Common myeloid progenitor, CD34-positive (primary cell): ENCODE data around the gene PET100.
"Not testable (repeated sequence)": the region's sequence is repeated elsewhere in the genome, so short reads cannot be mapped to it uniquely, and the experiment has no call there.

Experiments used
- CTCF ChIA-PET: fragments of 350-600 bp; sonication (Branson Sonifier 250); formaldehyde crosslinking; loops from one replicate; lab custom pipeline; 2021; ENCODE audit warnings: antibody characterized with exemption; lab: Charles Lee
- POLR2A ChIA-PET: fragments of 350-600 bp; sonication (Branson Sonifier 250); formaldehyde crosslinking; loops from one replicate; lab custom pipeline; 2021; ENCODE audit warnings: antibody characterized with exemption; lab: Charles Lee
- DNase-seq, 3 donors: peaks; one replicate each; pipeline versions ENCODE4 v3.0.0 to v3.0.0-alpha.2; 2013
- H3K27ac ChIP-seq, 2 experiments: 1 replicate in 1 of 2; 2 replicates in 1 of 2; pipeline ENCODE4 v1.7.0; 2013; ENCODE audit warnings: inconsistent platforms in 2 of 2, low read length in 2 of 2, mild to moderate bottlenecking in 2 of 2, low read depth in 1 of 2, moderate library complexity in 1 of 2; ENCODE audit not compliant: severe bottlenecking in 2 of 2, insufficient read depth in 1 of 2, poor library complexity in 1 of 2
- H3K27me3 ChIP-seq, 5 experiments: replicated peaks in 2 of 5; 1 replicate in 3 of 5; 2 replicates in 2 of 5; pipeline versions ENCODE4 v1.6.1 to v1.7.0; 2013; ENCODE audit warnings: low read length in 4 of 5, mild to moderate bottlenecking in 2 of 5, moderate library complexity in 2 of 5, inconsistent platforms in 1 of 5; ENCODE audit not compliant: insufficient read depth in 5 of 5, control insufficient read depth in 4 of 5
- H3K36me3 ChIP-seq, 4 experiments: 1 replicate in 2 of 4; 2 replicates in 2 of 4; pipeline versions ENCODE4 v1.6.1 to v1.7.0; 2013; ENCODE audit warnings: low read length in 3 of 4, control low read depth in 1 of 4, mild to moderate bottlenecking in 1 of 4; ENCODE audit not compliant: control insufficient read depth in 4 of 4, insufficient read depth in 4 of 4
- H3K4me1 ChIP-seq, 4 experiments: 1 replicate in 3 of 4; 2 replicates in 1 of 4; pipeline versions ENCODE4 v1.6.1 to v1.7.1; 2013; ENCODE audit warnings: low read length in 3 of 4, mild to moderate bottlenecking in 3 of 4, control low read depth in 1 of 4, inconsistent platforms in 1 of 4, moderate library complexity in 1 of 4; ENCODE audit not compliant: control insufficient read depth in 4 of 4, insufficient read depth in 4 of 4; ENCODE audit errors: control extremely low read depth in 1 of 4
- H3K4me3 ChIP-seq, 7 experiments: 1 replicate in 4 of 7; 2 replicates in 3 of 7; pipeline versions ENCODE4 v1.5.1 to v1.7.0; 2013; ENCODE audit warnings: mild to moderate bottlenecking in 7 of 7, low read length in 6 of 7, moderate library complexity in 6 of 7, inconsistent platforms in 2 of 7, low read depth in 2 of 7, control low read depth in 1 of 7; ENCODE audit not compliant: insufficient read depth in 4 of 7, control insufficient read depth in 1 of 7; ENCODE audit errors: extremely low read depth in 1 of 7
- H3K9me3 ChIP-seq, 5 experiments: 1 replicate in 4 of 5; 2 replicates in 1 of 5; pipeline versions ENCODE4 v1.6.1 to v1.7.1; 2013; ENCODE audit warnings: low read length in 4 of 5, mild to moderate bottlenecking in 2 of 5, inconsistent platforms in 1 of 5, low read depth in 1 of 5, moderate library complexity in 1 of 5; ENCODE audit not compliant: control insufficient read depth in 4 of 5, insufficient read depth in 2 of 5; ENCODE audit errors: control extremely low read depth in 1 of 5
- WGBS: methylation state at CpG from one replicate; pipeline ENCODE4 v1.1.5; 2013; ENCODE audit not compliant: insufficient coverage; 5-methylcytosine and 5-hydroxymethylcytosine counted together

Gene PET100

DNA sequence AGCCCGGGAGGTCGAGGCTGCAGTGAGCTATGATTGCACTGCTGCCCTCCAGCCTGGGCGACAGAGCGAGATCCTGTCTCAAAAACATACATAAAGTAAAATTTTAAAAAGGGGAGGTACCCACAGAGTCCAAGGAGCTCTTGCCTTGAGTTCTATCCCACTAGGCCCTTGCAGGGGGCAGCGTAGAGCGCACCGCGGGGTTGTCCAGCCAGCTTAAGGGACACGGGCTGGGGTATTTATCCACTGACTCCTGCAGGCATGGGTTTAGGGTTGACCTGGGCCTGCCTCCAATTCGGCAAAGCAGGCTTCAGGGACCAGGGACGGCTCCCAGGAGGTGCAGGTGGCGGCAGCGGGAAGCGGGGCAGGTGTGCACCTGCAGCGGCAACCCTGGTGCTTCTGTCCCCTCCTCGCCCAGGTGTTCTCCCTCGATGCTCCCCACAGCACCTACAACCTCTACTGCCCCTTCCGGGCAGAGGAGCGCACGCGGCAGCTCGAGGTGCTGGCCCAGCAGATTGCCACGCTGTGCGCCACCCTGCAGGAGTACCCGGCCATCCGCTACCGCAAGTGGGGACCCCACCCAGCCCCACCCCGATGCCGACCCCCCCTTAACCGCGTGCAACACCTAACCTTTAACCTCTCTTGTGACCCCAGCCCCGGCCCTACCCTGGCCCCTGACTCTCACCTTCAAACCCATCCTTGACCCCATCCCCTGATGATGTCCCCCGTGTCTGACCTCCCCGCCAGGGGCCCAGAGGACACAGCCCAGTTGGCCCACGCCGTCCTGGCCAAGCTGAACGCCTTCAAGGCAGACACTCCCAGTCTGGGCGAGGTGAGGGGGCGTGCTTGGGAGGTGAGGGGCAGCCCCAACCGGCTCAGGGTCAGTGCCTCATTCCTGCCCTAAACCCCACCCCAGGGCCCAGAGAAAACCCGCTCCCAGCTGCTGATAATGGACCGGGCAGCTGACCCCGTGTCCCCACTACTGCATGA lies 12.0 kb downstream of the PET100 start:
- no peak overlapping the region for H3K4me3 ChIP-seq
- ChIA-PET POLR2A (interaction anchor here (0.5 to 1.1 kb wide), 3 partner anchors 8 to 241 kb away, joined by 3 to 5 read pairs (median 5); partner anchors contain the start of genes PET100 and XAB2), CTCF (interaction anchor here (1.1 to 1.8 kb wide), 3 partner anchors 10 to 39 kb away, joined by 3 to 7 read pairs (median 3); partner anchors contain the start of gene TRAPPC5)
- H3K4me1 ChIP-seq: peaks cover 0 to 27% (median 13%) of the 10 kb centered on the region in 4 experiments
- 97% methylated on average over 42 of the region's 43 CpGs for WGBS
- peaks cover 0 to 46% (median 22%) of the 10 kb centered on the region in 4 experiments for H3K36me3 ChIP-seq
- H3K27ac ChIP-seq: no peak overlapping the region
- no peak for DNase-seq
- H3K9me3 ChIP-seq: no peaks in the 10 kb centered on the region
- H3K27me3 ChIP-seq: no peaks in the 10 kb centered on the region

DNA sequence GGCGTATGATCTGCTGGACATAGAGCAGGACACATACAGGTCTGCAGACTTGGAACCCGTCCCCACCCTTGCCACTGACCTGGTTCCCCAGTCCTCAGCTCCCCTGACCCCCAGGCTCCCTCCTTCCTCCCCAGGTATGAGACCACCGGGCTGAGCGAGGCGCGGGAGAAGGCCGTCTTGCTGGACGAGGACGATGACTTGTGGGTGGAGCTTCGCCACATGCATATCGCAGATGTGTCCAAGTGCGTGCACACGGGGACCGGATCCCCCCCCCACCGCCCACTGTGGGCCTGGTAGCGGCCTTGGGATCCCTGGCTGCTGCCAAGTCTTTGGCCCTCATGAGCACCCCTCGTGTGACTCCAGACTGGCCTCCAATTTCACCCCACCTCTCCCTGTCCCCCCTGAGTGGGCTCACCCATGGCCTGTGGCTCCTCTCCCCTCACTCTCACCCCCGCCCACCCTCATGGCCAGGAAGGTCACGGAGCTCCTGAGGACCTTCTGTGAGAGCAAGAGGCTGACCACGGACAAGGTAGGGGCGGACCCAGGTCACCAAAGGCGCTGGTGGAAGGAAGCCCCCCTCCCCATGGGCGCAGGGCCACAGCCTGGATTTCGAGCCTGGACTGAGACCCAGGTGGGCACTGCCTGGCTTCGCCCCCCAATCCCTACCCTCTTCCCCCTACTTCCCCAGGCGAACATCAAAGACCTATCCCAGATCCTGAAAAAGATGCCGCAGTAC lies 12.9 kb downstream of the PET100 start:
- Histone ChIP-seq H3K36me3 (peaks cover 0 to 47% (median 26%) of the 10 kb centered on the region in 4 experiments), H3K27me3 (no peaks in the 10 kb centered on the region), H3K27ac (no peak overlapping the region), H3K4me1 (peaks cover 0 to 23% (median 9%) of the 10 kb centered on the region in 4 experiments), H3K4me3 (no peak overlapping the region), H3K9me3 (no peaks in the 10 kb centered on the region)
- ChIA-PET CTCF (interaction anchor here (1.8 kb wide), 1 partner anchor 9 kb away, joined by 7 read pairs; no protein-coding TSS in a partner anchor), POLR2A (no interaction called here)
- WGBS: 99% methylated on average over 22 of the region's 27 CpGs
- no peak for DNase-seq

DNA sequence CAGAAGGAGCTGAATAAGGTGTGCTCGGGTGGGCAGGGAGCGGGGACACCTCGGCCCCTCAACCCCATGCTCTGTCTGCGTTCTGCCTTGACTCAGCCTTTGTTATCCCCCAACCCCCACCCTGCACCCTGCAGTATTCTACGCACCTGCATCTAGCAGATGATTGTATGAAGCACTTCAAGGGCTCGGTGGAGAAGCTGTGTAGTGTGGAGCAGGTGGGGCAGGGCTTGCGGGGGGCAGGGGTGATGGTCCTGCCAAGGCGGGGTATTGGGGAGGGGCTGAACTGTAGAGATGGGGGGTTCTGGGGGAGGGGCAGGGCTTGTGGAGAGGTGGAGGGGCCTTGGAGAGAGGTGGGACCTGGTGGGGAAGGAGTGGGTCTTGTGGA lies 13.4 kb downstream of the PET100 start:
- Histone ChIP-seq H3K4me1 (peaks cover 0 to 17% (median 3%) of the 10 kb centered on the region in 4 experiments), H3K4me3 (no peak overlapping the region), H3K9me3 (no peaks in the 10 kb centered on the region), H3K36me3 (peaks cover 0 to 49% (median 27%) of the 10 kb centered on the region in 4 experiments), H3K27me3 (no peaks in the 10 kb centered on the region), H3K27ac (no peak overlapping the region)
- CTCF ChIA-PET: no interaction called here
- DNase-seq: no peak
- 96% methylated on average over 4 of the region's 8 CpGs for WGBS
- POLR2A ChIA-PET: no interaction called here

DNA sequence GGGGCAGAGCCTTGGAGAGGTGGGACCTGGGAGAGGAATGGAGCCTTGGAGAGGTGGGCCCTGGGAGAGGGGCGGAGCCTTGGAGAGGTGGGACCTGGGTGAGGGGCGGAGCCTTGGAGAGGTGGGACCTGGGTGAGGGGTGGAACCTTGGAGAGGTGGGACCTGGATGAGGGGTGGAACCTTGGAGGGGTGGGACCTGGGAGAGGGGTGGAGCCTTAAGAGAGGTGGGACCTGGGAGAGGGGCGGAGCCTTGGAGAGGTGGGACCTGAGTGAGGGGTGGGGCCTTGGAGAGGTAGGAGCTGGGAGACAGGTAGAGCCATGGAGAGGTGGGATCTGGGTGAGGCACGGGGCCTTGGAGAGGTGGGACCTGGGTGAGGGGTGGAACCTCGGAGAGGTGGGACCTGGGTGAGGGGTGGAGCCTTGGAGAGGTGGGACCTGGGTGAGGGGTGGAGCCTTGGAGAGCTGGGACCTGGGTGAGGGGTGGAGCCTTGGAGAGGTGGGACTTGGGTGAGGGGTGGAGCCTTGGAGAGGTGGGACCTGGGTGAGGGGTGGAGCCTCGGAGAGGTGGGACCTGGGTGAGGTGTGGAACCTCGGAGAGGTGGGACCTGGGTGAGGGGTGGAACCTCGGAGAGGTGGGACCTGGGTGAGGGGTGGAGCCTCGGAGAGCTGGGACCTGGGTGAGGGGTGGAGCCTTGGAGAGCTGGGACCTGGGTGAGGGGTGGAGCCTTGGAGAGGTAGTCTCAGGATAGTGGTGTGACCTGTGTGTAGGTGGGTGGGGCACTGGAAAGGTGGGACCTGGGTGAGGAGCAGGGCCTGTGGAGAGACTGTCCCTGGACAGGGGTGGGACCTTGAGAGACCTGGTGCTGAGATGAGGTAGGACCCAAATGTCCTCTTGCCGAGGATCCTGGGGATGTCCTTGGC lies 14.3 kb downstream of the PET100 start:
- peak; percentile 48 to 50 (median 49) for DNase-seq
- CTCF ChIA-PET, H3K4me3 ChIP-seq, H3K27ac ChIP-seq, H3K27me3 ChIP-seq, H3K9me3 ChIP-seq: not testable (repeated sequence)
- Histone ChIP-seq H3K36me3 (peaks cover 0 to 49% (median 26%) of the 10 kb centered on the region in 4 experiments), H3K4me1 (peaks cover 0 to 16% (median 2%) of the 10 kb centered on the region in 4 experiments)
- 83% methylated on average over 7 of the region's 10 CpGs for WGBS
- POLR2A ChIA-PET: interaction anchor here (0.6 kb wide), 1 partner anchor 9 kb away, joined by 3 read pairs; no protein-coding TSS in a partner anchor

DNA sequence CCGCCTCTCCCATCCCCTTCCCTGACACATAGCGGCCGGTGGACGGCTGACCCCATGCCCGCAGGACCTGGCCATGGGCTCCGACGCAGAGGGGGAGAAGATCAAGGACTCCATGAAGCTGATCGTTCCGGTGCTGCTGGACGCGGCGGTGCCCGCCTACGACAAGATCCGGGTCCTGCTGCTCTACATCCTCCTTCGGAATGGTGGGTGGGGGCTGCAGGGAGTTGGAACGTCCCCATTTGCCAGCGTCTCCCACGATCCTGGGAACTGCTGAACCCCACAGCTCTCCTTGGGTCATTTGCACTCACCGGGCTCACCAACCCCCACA lies 14.9 kb downstream of the PET100 start:
- CTCF ChIA-PET: no interaction called here

DNA sequence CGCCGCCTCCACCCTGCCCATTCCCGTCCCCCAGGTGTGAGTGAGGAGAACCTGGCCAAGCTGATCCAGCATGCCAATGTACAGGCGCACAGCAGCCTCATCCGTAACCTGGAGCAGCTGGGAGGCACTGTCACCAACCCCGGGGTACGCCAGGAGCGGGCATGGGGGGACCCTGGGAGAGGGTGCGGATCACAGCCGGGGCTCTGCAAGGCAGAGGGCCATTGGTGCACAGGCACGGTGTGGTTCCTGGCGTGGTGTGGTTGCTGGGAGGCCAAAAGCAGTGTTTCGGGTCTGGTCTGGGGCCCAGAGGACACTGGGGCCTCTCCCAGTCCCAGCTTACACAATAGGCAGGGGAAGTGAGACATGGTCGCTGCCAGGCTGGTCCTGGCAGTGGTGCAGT lies 15.6 kb downstream of the PET100 start:
- Histone ChIP-seq H3K27me3 (no peaks in the 10 kb centered on the region), H3K27ac (peak overlapping the region in 1 of 2 experiments; percentile 25), H3K36me3 (peaks cover 0 to 40% (median 21%) of the 10 kb centered on the region in 4 experiments), H3K4me1 (peaks cover 0 to 16% (median 2%) of the 10 kb centered on the region in 4 experiments), H3K9me3 (no peaks in the 10 kb centered on the region), H3K4me3 (no peak overlapping the region)
- 96% methylated on average over 12 of the region's 14 CpGs for WGBS
- DNase-seq: no peak
- POLR2A ChIA-PET: no interaction called here
- CTCF ChIA-PET: no interaction called here

More for the DNA sequence above, 14.9 kb downstream of the PET100 start:
- no peak for DNase-seq
- H3K4me3 ChIP-seq: no peak overlapping the region
- H3K36me3 ChIP-seq: peaks cover 0 to 45% (median 24%) of the 10 kb centered on the region in 4 experiments
- no peaks in the 10 kb centered on the region for H3K9me3 ChIP-seq
- WGBS: 100% methylated on average over 10 of the region's 20 CpGs
- POLR2A ChIA-PET: interaction anchor here (0.6 kb wide), 1 partner anchor 8 kb away, joined by 3 read pairs; no protein-coding TSS in a partner anchor
- no peaks in the 10 kb centered on the region for H3K27me3 ChIP-seq
- no peak overlapping the region for H3K27ac ChIP-seq
- H3K4me1 ChIP-seq: peaks cover 0 to 16% (median 2%) of the 10 kb centered on the region in 4 experiments
